ENCODE results near the gene NOTCH4.
"Not testable (repeated sequence)": the region's sequence is repeated elsewhere in the genome, so short reads cannot be mapped to it uniquely, and the experiment has no call there.

NOTCH4 gene

GRCh38 chr6:32223258-32224235, at the start of gene NOTCH4:
Gene NOTCH4 (minus strand): TSS chr6:32224067. CDS start chr6:32223928, 139 bp downstream.
- no peak for DNase-seq

GRCh38 chr6:32271429-32271828, 47.6 kb upstream of the NOTCH4 start:
- DNase-seq: no peak

GRCh38 chr6:32268459-32268858, 44.6 kb upstream of the NOTCH4 start:
- DNase-seq: not testable (repeated sequence)

GRCh38 chr6:32267035-32267434, 43.2 kb upstream of the NOTCH4 start:
- no peak for DNase-seq

- not testable (repeated sequence) for DNase-seq
These were observed 33.4 kb upstream of the NOTCH4 start for GRCh38 chr6:32257262-32257661.

GRCh38 chr6:32255199-32256153, 31.6 kb upstream of the NOTCH4 start:
- peak in 52 of 58 donors; percentile 1 to 67 (median 30) for DNase-seq

GRCh38 chr6:32254761-32255198, 30.9 kb upstream of the NOTCH4 start:
- peak in 6 of 58 donors; percentile 10 to 30 (median 17) for DNase-seq

- no peak for DNase-seq
These were observed 28.6 kb upstream of the NOTCH4 start for GRCh38 chr6:32252331-32253009.

GRCh38 chr6:32249262-32249661, 25.4 kb upstream of the NOTCH4 start:
- no peak for DNase-seq

- no peak for DNase-seq
These were observed 23.5 kb upstream of the NOTCH4 start for GRCh38 chr6:32247401-32247800.

GRCh38 chr6:32244946-32245398, 21.1 kb upstream of the NOTCH4 start:
- DNase-seq: peak in 57 of 58 donors; percentile 9 to 86 (median 61)

- DNase-seq: no peak
These were observed 20.4 kb upstream of the NOTCH4 start for GRCh38 chr6:32244270-32244669.

GRCh38 chr6:32242318-32242813, 18.5 kb upstream of the NOTCH4 start:
- DNase-seq: not testable (repeated sequence)

- no peak for DNase-seq
These were observed 16.8 kb upstream of the NOTCH4 start for GRCh38 chr6:32240686-32241085.

GRCh38 chr6:32239462-32239861, 15.6 kb upstream of the NOTCH4 start:
- no peak for DNase-seq

- no peak for DNase-seq
These were observed 11.1 kb upstream of the NOTCH4 start for GRCh38 chr6:32234934-32235333.

- no peak for DNase-seq
These were observed 2.6 kb upstream of the NOTCH4 start for GRCh38 chr6:32226434-32226833.

- DNase-seq: no peak
These were observed 829 bp upstream of the NOTCH4 start for GRCh38 chr6:32224696-32225095.

GRCh38 chr6:32222333-32223230, 1.3 kb downstream of the NOTCH4 start:
- DNase-seq: no peak

- no peak for DNase-seq
These were observed 3.8 kb downstream of the NOTCH4 start for GRCh38 chr6:32220021-32220420.

Data from anterior cingulate cortex (tissue), 58 donors.